HG03159 (cell line): ENCODE data around the gene ANP32B.
"Not testable (repeated sequence)": the region's sequence is repeated elsewhere in the genome, so short reads cannot be mapped to it uniquely, and the experiment has no call there.

Source experiments
- ATAC-seq: cut with Tn5 transposase; IDR thresholded peaks from one replicate; pipeline ENCODE4 v1.9.1; 2021; ENCODE audit warnings: mild to moderate bottlenecking, moderate library complexity; ENCODE audit not compliant: unreplicated experiment

ANP32B gene

DNA sequence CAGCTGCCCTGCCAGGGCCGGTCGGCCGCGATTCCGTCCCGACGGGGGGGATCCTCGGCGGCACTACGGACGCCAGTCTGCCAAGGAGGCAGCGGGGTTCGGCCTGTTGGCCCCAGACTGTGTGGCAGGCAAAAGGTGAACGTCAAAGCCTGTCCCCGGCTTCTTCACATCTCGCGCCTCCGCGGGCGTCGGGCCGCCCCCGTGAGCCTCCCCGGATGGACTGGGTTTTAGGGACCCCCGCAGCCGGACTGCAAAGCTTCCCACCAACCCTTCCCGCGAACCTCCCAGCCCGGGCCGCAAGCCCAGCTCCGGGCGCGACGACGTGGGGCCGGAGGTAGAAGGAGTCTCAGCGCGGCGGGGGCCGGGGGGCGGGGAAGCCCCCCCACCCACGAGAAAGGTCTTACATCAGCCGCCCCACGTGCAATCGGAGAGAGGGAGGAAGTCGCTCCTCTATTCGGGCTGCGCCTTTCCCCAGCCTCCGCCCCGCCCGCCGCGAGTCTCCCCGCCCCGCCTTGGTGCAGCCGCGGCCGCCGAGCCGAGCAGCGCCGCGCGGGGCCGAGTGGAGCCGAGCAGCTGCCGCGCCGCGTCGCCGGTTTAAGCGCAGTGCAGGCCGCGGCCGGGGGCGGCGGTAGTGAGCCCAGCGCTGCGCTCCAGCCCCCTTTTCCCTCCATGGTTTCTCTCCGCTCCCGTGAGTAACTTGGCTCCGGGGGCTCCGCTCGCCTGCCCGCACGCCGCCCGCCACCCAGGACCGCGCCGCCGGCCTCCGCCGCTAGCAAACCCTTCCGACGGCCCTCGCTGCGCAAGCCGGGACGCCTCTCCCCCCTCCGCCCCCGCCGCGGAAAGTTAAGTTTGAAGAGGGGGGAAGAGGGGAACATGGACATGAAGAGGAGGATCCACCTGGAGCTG, at the start of gene ANP32B:
ANP32B (plus strand) TSS at position 659 of the 906 bp plus-strand sequence; CDS start at position 874, 215 bp downstream.
- ATAC-seq: peak; percentile 76

- ATAC-seq: no peak
Measured at GRCh38 chr9:97934321-97935115, 48.6 kb upstream of the ANP32B start.

- no peak for ATAC-seq
Measured at GRCh38 chr9:97935276-97935675, 47.9 kb upstream of the ANP32B start.

GRCh38 chr9:97936998-97937397, 46.1 kb upstream of the ANP32B start:
- ATAC-seq: no peak

GRCh38 chr9:97938081-97938644, 45.0 kb upstream of the ANP32B start, which contains the start of gene HEMGN:
HEMGN (minus strand) TSS chr9:97938172; CDS start chr9:97938136, 36 bp downstream.
- ATAC-seq: peak; percentile 79

DNA sequence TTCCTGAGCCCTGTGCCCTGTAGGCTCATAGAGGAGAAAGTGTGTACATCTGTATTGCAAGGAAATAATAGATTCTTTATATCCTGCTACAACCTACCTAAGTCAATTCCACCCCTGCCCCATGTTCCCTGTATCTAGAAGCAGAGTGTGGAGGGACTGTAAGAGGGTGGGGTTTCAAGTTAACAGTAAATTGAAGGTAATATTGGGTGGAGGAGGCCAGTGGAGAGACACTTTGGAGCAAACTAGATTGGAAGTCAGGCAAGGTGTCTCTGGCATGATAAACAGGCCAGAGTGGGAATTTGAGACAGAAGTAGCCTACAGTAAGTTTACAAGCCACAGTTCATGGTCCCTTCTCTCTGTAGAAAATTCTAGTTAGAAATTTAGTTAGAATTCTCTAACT, 42.9 kb upstream of the ANP32B start:
- no peak for ATAC-seq

DNA sequence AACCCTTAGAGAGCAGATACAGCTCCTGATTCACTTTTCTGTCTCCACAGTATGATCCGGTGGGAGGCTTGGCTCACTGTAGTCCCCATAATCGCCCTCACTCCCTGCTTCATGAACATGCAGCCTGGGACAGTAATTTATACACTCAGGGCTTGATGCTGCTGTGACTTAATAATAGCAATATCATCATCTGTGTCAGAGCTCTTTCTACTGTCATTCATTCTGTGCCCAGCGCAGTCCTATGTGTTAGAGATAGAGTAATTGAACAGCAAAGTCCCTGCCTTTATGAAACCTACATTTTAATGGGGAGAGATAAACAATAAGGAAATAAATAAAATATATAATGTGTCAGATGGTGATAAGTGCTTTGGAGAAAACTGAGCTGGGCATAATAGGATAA, 42.4 kb upstream of the ANP32B start:
- ATAC-seq: no peak

DNA sequence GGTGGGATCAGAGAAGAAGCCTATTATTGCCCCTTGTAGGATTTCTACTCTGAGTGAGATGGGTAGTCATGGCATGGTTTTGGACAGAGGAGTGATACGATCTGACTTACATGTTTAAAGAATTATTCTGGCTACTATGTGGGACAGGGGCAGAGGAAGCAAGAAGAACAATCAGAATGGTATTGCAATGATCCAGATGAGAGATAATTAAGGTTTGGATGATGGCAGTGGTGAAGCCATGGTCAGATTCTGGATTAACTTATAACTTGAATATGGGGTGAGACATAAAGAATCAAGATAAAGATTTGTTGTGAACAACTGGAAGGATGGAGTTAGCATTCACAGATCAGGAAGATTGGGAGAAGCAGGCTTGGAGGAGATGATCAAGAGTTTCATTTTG, 41.8 kb upstream of the ANP32B start:
- no peak for ATAC-seq

GRCh38 chr9:97943308-97943855, 39.8 kb upstream of the ANP32B start:
- no peak for ATAC-seq

DNA sequence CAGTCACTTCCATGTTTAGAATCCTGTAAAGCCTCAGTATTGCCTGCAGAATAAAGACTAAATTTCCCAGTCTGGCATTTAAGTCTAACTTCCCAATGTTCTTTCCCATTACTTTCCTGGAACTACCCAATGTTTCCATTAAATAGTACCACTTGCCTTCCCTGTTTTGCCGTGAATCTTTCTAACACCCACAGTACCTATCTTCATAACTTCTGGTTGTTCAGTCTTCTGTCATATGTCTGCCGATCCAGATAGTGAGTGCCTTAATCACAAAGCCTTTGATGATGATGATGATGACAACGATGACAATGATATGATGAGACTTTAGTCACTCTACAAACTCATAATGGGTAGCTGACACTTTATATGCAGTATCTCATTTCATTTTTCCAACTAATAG, 38.5 kb upstream of the ANP32B start:
- ATAC-seq: no peak

- ATAC-seq: not testable (repeated sequence)
Measured at GRCh38 chr9:97945470-97945869, 37.7 kb upstream of the ANP32B start.

DNA sequence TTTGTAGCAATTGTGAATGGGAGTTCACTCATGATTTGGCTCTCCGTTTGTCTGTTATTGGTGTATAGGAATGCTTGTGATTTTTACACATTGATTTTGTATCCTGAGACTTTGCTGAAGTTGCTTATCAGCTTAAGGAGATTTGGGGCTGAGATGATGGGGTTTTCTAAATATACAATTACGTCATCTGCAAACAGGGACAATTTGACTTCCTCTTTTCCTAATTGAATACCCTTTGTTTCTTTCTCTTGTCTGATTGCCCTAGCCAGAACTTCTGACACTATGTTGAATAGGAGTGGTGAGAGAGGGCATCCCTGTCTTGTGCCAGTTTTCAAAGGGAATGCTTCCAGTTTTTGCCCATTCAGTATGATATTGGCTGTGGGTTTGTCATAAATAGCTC, 36.0 kb upstream of the ANP32B start:
- not testable (repeated sequence) for ATAC-seq

DNA sequence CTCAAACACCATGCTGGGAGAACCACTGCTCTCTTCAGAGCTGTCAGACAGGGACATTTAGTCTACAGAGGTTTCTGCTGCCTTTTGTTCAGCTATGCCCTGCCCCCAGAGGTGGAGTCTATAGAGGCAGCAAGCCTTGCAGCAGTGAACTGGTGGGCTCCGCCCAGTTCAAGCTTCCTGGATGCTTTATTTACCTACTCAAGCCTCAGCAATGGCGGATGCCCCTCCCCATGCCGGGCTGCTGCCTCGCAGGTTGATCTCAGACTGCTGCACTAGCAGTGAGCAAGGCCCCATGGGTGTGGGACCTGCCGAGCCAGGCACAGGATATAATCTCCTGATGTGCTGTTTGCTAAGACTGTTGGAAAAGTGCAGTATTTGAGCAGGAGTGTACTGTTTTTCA, 32.3 kb upstream of the ANP32B start:
- not testable (repeated sequence) for ATAC-seq

- peak; percentile 79 for ATAC-seq
Measured at GRCh38 chr9:97954550-97954989, 28.6 kb upstream of the ANP32B start.

DNA sequence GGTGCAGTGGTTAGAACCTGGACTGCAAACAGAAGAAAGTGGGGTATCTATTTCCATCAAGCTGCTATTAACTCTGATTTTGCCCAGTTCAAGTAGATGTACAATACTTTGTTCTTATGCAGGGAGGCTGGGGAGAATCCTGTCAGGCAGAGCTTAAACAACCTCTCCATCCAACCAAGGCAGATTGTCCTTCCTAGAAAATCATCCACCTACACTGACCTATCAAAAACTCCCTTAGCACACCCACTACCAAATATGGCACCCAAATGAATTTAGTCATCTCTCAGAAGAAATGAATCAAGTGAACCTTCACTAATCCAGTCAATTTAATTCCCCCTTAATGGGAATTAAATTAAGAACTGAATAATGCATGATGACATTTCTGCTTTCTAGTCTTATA, 26.8 kb upstream of the ANP32B start:
- ATAC-seq: no peak

- ATAC-seq: no peak
Measured at GRCh38 chr9:97958812-97959511, 24.2 kb upstream of the ANP32B start.

DNA sequence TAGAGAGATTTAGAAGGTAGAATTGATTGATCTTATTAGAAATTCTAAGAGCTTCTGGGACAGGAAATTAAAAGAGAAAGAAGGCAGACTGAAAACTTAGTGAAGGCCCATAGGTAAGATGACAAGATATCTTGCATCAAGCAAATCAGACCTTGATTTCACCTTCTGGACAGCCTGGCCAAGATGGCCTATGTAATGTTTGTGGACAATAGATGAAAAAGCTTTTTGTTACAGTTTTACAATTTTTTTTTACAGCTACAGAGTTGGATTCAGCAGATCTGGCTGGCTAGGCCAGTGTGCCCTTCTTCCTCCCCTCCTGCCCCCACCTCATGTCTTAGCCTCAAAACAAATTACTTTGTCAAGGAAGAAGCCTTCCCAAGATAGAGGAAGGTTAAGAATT, 23.6 kb upstream of the ANP32B start:
- no peak for ATAC-seq

DNA sequence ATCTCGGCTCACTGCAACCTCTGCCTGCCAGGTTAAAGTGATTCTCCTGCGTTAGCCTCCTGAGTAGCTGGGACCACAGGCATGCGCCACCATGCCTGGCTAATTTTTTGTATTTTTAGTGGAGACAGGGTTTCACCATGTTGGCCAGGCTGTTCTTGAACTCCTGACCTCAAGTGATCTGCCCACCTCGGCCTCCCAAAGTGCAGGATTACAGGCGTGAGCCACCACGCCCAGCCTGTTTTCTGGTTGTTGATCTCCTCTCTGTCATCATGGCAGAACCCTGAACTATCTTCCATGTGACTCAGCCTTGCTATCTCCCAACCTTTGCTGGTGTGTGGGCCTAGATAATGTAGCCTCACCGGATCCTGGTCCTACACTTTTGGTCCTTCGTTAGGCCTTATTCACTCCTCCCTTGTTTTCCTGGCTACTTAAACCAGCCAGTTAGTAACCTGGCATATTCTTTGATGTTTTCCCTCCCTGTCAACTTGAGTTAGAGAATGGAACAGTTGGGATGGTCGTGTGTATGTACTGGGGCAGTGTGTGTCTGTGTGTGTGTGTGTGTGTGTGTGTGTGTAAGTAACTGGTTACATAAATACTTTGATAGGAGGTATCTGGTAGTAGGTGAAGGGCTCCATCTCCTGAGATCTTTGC, 22.3 kb upstream of the ANP32B start:
- not testable (repeated sequence) for ATAC-seq

GRCh38 chr9:97961361-97961760, 21.8 kb upstream of the ANP32B start:
- no peak for ATAC-seq

DNA sequence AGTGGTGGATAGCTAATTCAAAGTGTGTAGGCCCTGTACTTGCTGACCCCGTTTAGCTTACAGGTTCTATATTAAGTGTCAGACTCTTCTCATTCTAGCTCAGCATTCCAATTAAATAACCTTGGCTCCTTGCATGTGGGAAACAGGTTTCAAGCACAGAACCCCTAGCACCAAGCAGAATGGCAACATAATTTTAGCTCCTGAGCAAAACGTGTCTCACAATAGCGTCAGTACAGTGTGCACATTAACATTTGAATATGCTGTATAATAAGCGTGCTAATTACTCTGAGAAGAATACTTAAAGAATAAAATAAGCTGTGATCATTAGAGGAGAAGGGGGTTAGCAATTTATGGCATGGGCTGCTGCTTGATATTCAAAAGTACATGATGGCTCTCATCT, 21.0 kb upstream of the ANP32B start:
- no peak for ATAC-seq
